Measurements from ENCODE around the gene NFX1. TPM values are rescaled to one million over a fixed set of nuclear protein-coding genes. Genes with fewer than 3 reads are reported as not detected.

The NFX1 gene
- total RNA-seq, 1 donor from 2014 or later, result 37.5 TPM

DNA sequence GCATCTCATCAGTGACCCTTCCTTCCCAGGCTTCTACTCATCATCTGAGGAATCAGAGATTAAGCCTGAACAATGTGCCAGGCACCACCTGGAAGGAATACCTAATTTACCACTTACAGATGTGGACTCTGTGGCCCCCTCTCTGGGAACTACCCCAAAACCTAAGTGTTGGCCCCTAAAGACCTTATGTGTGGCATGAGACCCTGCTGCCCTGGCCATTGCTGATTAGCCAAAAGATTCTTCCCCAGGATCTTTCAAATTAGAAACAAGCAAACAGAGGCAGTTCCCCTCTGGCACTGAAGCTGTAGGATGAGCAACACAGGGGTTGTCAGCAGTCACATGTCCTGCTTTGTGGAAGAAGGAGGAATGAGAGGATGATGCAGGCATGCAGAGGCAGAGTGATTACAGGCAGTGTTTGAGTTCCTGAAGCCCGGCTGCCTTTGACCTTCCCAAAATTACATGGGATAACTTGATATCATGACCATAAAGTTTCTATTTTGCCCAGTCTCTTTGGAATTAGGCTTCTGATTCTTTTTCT lies 39.8 kb upstream of the NFX1 start:
- TF ChIP-seq, protein P1, sequence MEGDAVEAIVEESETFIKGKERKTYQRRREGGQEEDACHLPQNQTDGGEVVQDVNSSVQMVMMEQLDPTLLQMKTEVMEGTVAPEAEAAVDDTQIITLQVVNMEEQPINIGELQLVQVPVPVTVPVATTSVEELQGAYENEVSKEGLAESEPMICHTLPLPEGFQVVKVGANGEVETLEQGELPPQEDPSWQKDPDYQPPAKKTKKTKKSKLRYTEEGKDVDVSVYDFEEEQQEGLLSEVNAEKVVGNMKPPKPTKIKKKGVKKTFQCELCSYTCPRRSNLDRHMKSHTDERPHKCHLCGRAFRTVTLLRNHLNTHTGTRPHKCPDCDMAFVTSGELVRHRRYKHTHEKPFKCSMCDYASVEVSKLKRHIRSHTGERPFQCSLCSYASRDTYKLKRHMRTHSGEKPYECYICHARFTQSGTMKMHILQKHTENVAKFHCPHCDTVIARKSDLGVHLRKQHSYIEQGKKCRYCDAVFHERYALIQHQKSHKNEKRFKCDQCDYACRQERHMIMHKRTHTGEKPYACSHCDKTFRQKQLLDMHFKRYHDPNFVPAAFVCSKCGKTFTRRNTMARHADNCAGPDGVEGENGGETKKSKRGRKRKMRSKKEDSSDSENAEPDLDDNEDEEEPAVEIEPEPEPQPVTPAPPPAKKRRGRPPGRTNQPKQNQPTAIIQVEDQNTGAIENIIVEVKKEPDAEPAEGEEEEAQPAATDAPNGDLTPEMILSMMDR (IDR thresholded peaks at IDR 0.05; ENCODE audit: partially characterized antibody, unreplicated experiment), result no peak
- Mint-ChIP-seq H3K27ac (ENCODE audit: unreplicated experiment) (no peak overlapping the region), H3K36me3 (ENCODE audit: unreplicated experiment) (peaks cover 7% of the 10 kb centered on the region), H3K9me3 (ENCODE audit: unreplicated experiment) (peaks cover 6% of the 10 kb centered on the region), H3K27me3 (ENCODE audit: unreplicated experiment) (peaks cover 2% of the 10 kb centered on the region), H3K4me1 (ENCODE audit: low read depth, unreplicated experiment) (no peaks in the 10 kb centered on the region), H3K4me3 (ENCODE audit: unreplicated experiment) (no peak overlapping the region)
- no peak for DNase-seq

DNA sequence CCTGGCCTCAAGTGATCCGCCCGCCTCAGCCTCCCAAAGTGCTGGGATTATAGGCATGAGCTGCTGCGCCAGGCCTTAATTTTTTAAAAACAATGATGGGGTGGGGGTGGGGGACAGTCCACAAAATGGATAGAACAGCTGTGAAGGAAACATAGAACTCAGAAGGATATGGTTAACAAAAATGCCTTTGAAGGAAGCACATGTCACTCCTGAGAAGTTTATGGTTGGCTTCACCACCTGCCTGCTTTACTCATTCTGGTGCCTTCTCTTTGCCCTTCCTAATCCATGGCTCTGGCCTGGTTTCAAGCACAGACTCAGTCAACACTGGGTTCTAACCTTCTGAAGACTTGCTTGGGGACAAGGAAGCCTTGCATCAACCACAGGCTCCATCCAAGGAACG lies 36.1 kb upstream of the NFX1 start:
- DNase-seq, result no peak
- H3K4me1 Mint-ChIP-seq (ENCODE audit: low read depth, unreplicated experiment), result no peaks in the 10 kb centered on the region

DNA sequence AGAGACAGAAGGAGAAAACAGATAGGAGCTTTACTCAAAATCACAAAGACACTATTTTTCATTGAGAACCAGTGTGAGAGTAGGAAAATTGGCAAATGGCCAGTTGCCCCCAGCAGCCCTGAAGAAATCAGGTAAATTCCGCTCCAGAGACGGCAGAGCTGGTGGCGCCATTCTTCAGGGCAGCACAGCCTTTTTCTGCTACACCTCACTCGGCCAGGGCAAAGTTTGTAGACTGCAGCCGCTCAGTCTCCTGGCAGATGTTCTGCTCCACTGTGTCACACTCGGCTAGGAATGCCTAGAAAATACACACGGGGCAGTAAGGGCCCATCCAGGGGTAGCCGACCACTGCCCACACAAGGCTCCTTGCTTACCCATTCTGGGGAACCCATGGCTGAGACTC lies 35.3 kb upstream of the NFX1 start:
- TF ChIP-seq, protein P1 (IDR thresholded peaks at IDR 0.05; ENCODE audit: partially characterized antibody, unreplicated experiment), result no peak
- Mint-ChIP-seq H3K4me3 (ENCODE audit: unreplicated experiment) (no peak overlapping the region), H3K36me3 (ENCODE audit: unreplicated experiment) (peaks cover 7% of the 10 kb centered on the region), H3K4me1 (ENCODE audit: low read depth, unreplicated experiment) (no peaks in the 10 kb centered on the region), H3K27ac (ENCODE audit: unreplicated experiment) (no peak overlapping the region), H3K9me3 (ENCODE audit: unreplicated experiment) (peaks cover 6% of the 10 kb centered on the region), H3K27me3 (ENCODE audit: unreplicated experiment) (peaks cover 3% of the 10 kb centered on the region)
- no peak for DNase-seq

More for the DNA sequence above, 36.1 kb upstream of the NFX1 start:
- TF ChIP-seq, protein P1 (IDR thresholded peaks at IDR 0.05; ENCODE audit: partially characterized antibody, unreplicated experiment), result no peak
- Mint-ChIP-seq H3K27ac (ENCODE audit: unreplicated experiment) (no peak overlapping the region), H3K27me3 (ENCODE audit: unreplicated experiment) (peaks cover 3% of the 10 kb centered on the region), H3K4me3 (ENCODE audit: unreplicated experiment) (no peak overlapping the region), H3K9me3 (ENCODE audit: unreplicated experiment) (peaks cover 3% of the 10 kb centered on the region), H3K36me3 (ENCODE audit: unreplicated experiment) (peaks cover 7% of the 10 kb centered on the region)

DNA sequence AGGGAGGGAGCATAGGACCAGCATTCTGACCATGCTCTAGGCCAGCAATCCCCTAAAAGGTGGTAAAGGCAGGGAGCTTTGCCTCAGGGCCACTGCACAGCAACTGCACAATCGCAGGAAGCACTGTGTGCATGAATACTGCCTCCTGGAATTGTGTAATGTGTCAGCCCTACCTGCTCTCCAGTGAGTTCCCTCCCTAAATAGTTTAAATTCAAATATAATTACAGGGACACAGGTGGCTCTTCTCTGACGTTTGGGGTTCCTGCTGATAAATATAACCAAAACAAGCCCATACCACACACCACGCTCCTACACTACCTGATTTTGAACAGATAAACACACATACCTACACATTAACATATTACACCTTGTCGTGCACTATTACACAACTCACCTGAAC lies 34.8 kb upstream of the NFX1 start:
- DNase-seq, result no peak
- H3K9me3 Mint-ChIP-seq (ENCODE audit: unreplicated experiment), result peaks cover 6% of the 10 kb centered on the region
- peaks cover 7% of the 10 kb centered on the region for H3K36me3 Mint-ChIP-seq (ENCODE audit: unreplicated experiment)
- H3K27me3 Mint-ChIP-seq (ENCODE audit: unreplicated experiment), result peaks cover 3% of the 10 kb centered on the region
- H3K4me3 Mint-ChIP-seq (ENCODE audit: unreplicated experiment), result no peak overlapping the region
- TF ChIP-seq, protein P1 (IDR thresholded peaks at IDR 0.05; ENCODE audit: partially characterized antibody, unreplicated experiment), result no peak
- no peak overlapping the region for H3K27ac Mint-ChIP-seq (ENCODE audit: unreplicated experiment)
- H3K4me1 Mint-ChIP-seq (ENCODE audit: low read depth, unreplicated experiment), result no peaks in the 10 kb centered on the region

DNA sequence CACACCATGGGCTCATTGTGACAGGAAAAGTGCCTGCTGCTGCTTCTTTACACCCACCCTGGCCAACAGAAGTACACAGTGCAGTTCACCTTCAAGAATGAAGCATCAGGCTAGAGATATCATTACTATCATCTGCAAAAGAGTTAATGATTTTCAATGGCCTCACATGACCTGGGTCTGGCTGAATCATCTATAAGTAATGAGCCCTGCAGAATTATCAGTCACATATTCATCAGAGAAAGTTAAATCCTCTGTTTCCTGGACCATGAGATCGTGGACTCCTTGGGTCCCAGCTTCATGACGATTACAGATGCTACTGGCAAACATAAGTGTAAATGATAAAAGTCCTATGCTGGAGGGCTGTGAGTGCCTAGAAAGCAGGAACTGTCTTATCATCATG lies 34.1 kb upstream of the NFX1 start:
- Mint-ChIP-seq H3K27ac (ENCODE audit: unreplicated experiment) (no peak overlapping the region), H3K9me3 (ENCODE audit: unreplicated experiment) (peaks cover 4% of the 10 kb centered on the region), H3K36me3 (ENCODE audit: unreplicated experiment) (peaks cover 7% of the 10 kb centered on the region), H3K27me3 (ENCODE audit: unreplicated experiment) (peaks cover 3% of the 10 kb centered on the region), H3K4me1 (ENCODE audit: low read depth, unreplicated experiment) (no peaks in the 10 kb centered on the region), H3K4me3 (ENCODE audit: unreplicated experiment) (no peak overlapping the region)
- TF ChIP-seq, protein P1 (IDR thresholded peaks at IDR 0.05; ENCODE audit: partially characterized antibody, unreplicated experiment), result no peak
- no peak for DNase-seq
